Activated naive CD8-positive, alpha-beta T cell treated with anti-CD3 and anti-CD28 coated beads, Interleukin-2, amount 50 U/mL, for 16 hours (primary cell): ENCODE measurements around the gene KCNV2.
"Not testable (repeated sequence)": the region's sequence is repeated elsewhere in the genome, so short reads cannot be mapped to it uniquely, and the experiment has no call there.

ENCODE experiments used
- DNase-seq: peaks from one replicate; pipeline ENCODE4 v3.0.0-alpha.2; 2020; ENCODE audit warnings: low read depth, low spot score

KCNV2 gene

GRCh38 chr9:2717385-2717784 is at the start of gene KCNV2:
Gene KCNV2, plus strand, starts transcription at chr9:2717510. Its CDS starts 230 bp downstream, at chr9:2717740.
- no peak for DNase-seq

- no peak for DNase-seq
These were observed 44.1 kb upstream of the KCNV2 start for GRCh38 chr9:2673161-2673560.

- DNase-seq = no peak
These were observed 43.0 kb upstream of the KCNV2 start for GRCh38 chr9:2674141-2674824.

- DNase-seq = no peak
These were observed 41.5 kb upstream of the KCNV2 start for GRCh38 chr9:2675834-2676233.

GRCh38 chr9:2676466-2676865 is 40.8 kb upstream of the KCNV2 start:
- DNase-seq = no peak

- DNase-seq = no peak
These were observed 39.1 kb upstream of the KCNV2 start for GRCh38 chr9:2677915-2678889.

GRCh38 chr9:2679011-2679410 is 38.3 kb upstream of the KCNV2 start:
- DNase-seq = no peak

- no peak for DNase-seq
These were observed 35.3 kb upstream of the KCNV2 start for GRCh38 chr9:2681981-2682380.

- no peak for DNase-seq
These were observed 30.4 kb upstream of the KCNV2 start for GRCh38 chr9:2686911-2687310.

- DNase-seq = no peak
These were observed 28.7 kb upstream of the KCNV2 start for GRCh38 chr9:2688636-2689035.

- no peak for DNase-seq
These were observed 26.1 kb upstream of the KCNV2 start for GRCh38 chr9:2691212-2691611.

GRCh38 chr9:2691626-2692025 is 25.7 kb upstream of the KCNV2 start:
- DNase-seq = no peak

- DNase-seq = no peak
These were observed 24.3 kb upstream of the KCNV2 start for GRCh38 chr9:2693056-2693455.

- no peak for DNase-seq
These were observed 19.8 kb upstream of the KCNV2 start for GRCh38 chr9:2697492-2697891.

GRCh38 chr9:2700398-2700797 is 16.9 kb upstream of the KCNV2 start:
- DNase-seq = no peak

- no peak for DNase-seq
These were observed 16.3 kb upstream of the KCNV2 start for GRCh38 chr9:2700909-2701550.

- no peak for DNase-seq
These were observed 12.8 kb upstream of the KCNV2 start for GRCh38 chr9:2704504-2704903.

- DNase-seq = not testable (repeated sequence)
These were observed 10.1 kb upstream of the KCNV2 start for GRCh38 chr9:2707256-2707655.

- no peak for DNase-seq
These were observed 7.6 kb upstream of the KCNV2 start for GRCh38 chr9:2709645-2710101.

- no peak for DNase-seq
These were observed 5.6 kb upstream of the KCNV2 start for GRCh38 chr9:2711716-2712115.

GRCh38 chr9:2718001-2718697 is 839 bp downstream of the KCNV2 start:
- DNase-seq = no peak

- DNase-seq = no peak
These were observed 1.4 kb downstream of the KCNV2 start for GRCh38 chr9:2718698-2719033.
